Tibial nerve (tissue), 4 donors: ENCODE results near the gene ACSL1. TPM values are rescaled to one million over a fixed set of nuclear protein-coding genes. Genes with fewer than 3 reads are reported as not detected.
A peak's percentile ranks its signal among the peaks of the same experiment; 100 is the strongest.

Source experiments
- DNase-seq, 2 donors: peaks; one replicate each; pipeline ENCODE4 v3.0.0-alpha.2; 2019; ENCODE audit warnings: low spot score in 2 of 2
- H3K27ac ChIP-seq, 4 donors: fragments of 200-600 bp; sonication (generic) in 3 of 4; one replicate each; pipeline ENCODE4 v1.5.1; 2017 to 2019; ENCODE audit warnings: mild to moderate bottlenecking in 1 of 4
- H3K27me3 ChIP-seq, 2 donors: fragments of 200-600 bp; sonication (generic) in 1 of 2; one replicate each; pipeline versions ENCODE4 v1.5.1 to v1.6.0; 2017 to 2019
- H3K36me3 ChIP-seq, 3 donors: fragments of 200-600 bp; sonication (generic); one replicate each; pipeline ENCODE4 v1.5.1; 2018 to 2019
- H3K4me1 ChIP-seq, 4 donors: fragments of 200-600 bp; sonication (generic) in 3 of 4; one replicate each; pipeline ENCODE4 v1.5.1; 2017 to 2019
- H3K4me3 ChIP-seq, 4 donors: fragments of 200-600 bp; sonication (generic) in 3 of 4; one replicate each; pipeline ENCODE4 v1.5.1; 2017 to 2019; ENCODE audit warnings: mild to moderate bottlenecking in 1 of 4, moderate library complexity in 1 of 4
- H3K9me3 ChIP-seq, 4 donors: fragments of 200-600 bp; sonication (generic) in 3 of 4; one replicate each; pipeline ENCODE4 v1.5.1; 2017 to 2019
- EP300 ChIP-seq, 2 donors: sonication (generic); formaldehyde crosslinking; IDR thresholded peaks; one replicate each; pipeline ENCODE4 v1.6.1; 2017; ENCODE audit warnings: antibody characterized with exemption in 2 of 2, mild to moderate bottlenecking in 1 of 2
- POLR2A ChIP-seq, 2 donors: fragments of 450-650 bp; IDR thresholded peaks; one replicate each; pipeline ENCODE4 v1.6.1; 2017; ENCODE audit warnings: antibody characterized with exemption in 2 of 2, mild to moderate bottlenecking in 2 of 2, moderate library complexity in 2 of 2
- WGBS, 2 donors: methylation state at CpG; one replicate each; pipeline ENCODE4 v1.1.5; 2018; 5-methylcytosine and 5-hydroxymethylcytosine counted together
- total RNA-seq, 4 donors: library from RNA; depleted of rRNA; stranded (reverse); fragments of >200 nt; gene quantifications; one replicate each; pipeline ENCODE4 v1.1.0, GENCODE V29; 2016
- TF ChIP-seq, protein P1 (sequence below), 5 experiments: fragments of 200-600 bp in 3 of 5; fragments of 450-650 bp in 2 of 5; sonication (generic) in 3 of 5; IDR thresholded peaks; one replicate each; pipeline ENCODE4 v1.5.1; 2016 to 2019; ENCODE audit warnings: antibody characterized with exemption in 5 of 5, mild to moderate bottlenecking in 3 of 5, moderate library complexity in 2 of 5

ACSL1 gene
- total RNA-seq, 4 donors from 2014 or later, result 112 to 384 (median 211) TPM

DNA sequence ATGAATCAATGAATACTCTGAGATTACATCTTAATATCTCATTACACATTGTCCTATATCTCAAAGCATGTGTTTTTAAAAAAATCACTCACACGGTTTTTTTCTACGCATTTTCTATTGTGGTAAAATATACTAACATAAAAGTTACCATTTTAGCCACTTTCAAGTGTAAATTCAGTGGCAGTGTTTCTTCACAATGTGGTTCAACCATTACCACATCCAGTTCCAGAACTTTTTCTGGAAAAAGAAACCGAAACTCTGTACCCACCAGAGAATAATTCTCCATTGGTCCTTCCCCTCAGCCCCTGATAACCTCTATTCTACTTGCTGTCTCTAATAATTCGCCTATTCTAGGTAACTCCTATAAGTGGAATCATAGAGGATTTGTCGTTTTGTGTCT, 35.3 kb upstream of the ACSL1 start:
- Histone ChIP-seq H3K27ac (no peak overlapping the region), H3K4me1 (no peaks in the 10 kb centered on the region), H3K27me3 (no peaks in the 10 kb centered on the region), H3K4me3 (no peak overlapping the region), H3K9me3 (no peaks in the 10 kb centered on the region), H3K36me3 (no peaks in the 10 kb centered on the region)
- TF ChIP-seq EP300 (IDR thresholded peaks at IDR 0.05), result no peak
- TF ChIP-seq POLR2A (IDR thresholded peaks at IDR 0.05), result no peak
- TF ChIP-seq, protein P1, sequence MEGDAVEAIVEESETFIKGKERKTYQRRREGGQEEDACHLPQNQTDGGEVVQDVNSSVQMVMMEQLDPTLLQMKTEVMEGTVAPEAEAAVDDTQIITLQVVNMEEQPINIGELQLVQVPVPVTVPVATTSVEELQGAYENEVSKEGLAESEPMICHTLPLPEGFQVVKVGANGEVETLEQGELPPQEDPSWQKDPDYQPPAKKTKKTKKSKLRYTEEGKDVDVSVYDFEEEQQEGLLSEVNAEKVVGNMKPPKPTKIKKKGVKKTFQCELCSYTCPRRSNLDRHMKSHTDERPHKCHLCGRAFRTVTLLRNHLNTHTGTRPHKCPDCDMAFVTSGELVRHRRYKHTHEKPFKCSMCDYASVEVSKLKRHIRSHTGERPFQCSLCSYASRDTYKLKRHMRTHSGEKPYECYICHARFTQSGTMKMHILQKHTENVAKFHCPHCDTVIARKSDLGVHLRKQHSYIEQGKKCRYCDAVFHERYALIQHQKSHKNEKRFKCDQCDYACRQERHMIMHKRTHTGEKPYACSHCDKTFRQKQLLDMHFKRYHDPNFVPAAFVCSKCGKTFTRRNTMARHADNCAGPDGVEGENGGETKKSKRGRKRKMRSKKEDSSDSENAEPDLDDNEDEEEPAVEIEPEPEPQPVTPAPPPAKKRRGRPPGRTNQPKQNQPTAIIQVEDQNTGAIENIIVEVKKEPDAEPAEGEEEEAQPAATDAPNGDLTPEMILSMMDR (IDR thresholded peaks at IDR 0.05), result no peak
- 82 to 87% methylated on average over 5 of the region's 5 CpGs for WGBS, 2 donors
- DNase-seq, result no peak

DNA sequence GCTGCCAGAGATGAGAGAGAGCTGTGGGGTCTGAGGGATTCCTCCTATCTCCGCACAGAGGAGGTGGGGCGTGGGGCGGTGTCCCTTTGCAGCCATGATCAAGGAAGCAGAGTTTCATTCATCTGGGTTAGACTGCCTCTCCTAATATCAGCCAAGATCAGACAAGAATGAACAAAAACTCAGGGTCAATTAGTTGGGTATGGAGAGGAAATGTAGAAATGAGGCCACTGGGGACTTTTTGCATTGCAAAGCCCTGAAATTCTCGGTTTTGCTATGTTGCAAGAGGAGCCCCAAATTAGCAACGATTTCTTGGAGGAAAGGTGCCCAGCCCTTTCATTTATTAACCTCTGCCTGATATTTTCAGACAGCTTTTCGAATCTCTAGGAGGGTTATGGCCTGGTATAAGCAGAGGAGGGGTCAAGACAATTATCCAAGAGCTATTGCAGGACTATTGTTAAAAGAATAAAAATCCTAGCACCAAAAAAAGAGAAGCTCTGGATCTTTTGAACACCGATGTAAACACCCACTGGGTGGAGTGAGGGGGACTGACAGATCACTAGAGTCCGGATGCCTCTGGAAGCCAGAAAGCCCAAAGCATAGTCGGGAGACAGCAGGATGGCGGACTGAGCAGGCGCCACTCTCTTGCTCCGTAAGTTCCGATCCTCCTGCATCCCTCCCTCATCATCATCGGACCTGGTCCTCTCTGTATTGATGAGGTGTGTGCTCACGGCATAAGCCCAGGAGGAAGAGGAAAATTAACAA, 34.4 kb upstream of the ACSL1 start:
- no peak overlapping the region for H3K27ac ChIP-seq
- no peak for DNase-seq
- no peaks in the 10 kb centered on the region for H3K27me3 ChIP-seq
- H3K36me3 ChIP-seq, result no peaks in the 10 kb centered on the region
- WGBS, 2 donors, result 78% methylated on average over 15 of the region's 15 CpGs
- H3K4me1 ChIP-seq, result no peaks in the 10 kb centered on the region
- TF ChIP-seq POLR2A (IDR thresholded peaks at IDR 0.05), result no peak
- peak in 1 of 2 donors; percentile 51 for TF ChIP-seq EP300 (IDR thresholded peaks at IDR 0.05)
- TF ChIP-seq, protein P1 (IDR thresholded peaks at IDR 0.05), result no peak
- H3K9me3 ChIP-seq, result no peaks in the 10 kb centered on the region
- no peak overlapping the region for H3K4me3 ChIP-seq

DNA sequence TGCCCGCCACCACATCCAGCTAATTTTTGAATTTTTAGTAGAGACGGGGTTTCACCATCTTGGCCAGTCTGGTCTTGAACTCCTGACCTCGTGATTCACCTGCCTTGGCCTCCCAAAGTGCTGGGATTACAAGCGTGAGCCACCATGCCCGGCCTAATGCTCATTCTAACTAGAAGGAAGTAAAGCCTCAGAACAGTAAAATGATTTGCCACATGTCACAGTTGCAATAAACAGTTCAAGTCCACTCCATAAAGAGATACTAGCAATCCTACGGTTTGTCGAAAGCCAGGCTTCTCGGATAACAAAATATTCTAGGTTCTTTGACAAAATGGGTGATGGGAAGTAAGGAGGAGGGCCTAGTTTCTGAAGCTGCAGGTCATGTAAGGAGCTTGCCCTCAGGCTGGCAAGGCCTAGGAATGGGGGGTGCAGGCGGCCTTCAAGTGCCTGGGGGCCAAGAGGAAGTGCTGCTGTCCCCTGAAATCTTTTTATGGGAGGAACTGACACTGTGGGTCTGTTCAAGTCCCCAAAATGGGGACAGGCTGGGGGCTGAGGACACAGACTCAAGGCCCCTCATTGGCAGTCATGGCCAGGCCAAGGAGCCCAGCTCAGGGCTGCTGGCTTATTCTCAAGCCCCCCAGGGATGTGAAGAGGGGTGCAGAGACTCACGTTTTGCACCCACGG, 31.8 kb upstream of the ACSL1 start:
- no peak overlapping the region for H3K27ac ChIP-seq
- no peaks in the 10 kb centered on the region for H3K9me3 ChIP-seq
- H3K4me1 ChIP-seq, result no peaks in the 10 kb centered on the region
- no peaks in the 10 kb centered on the region for H3K36me3 ChIP-seq
- H3K4me3 ChIP-seq, result no peak overlapping the region
- TF ChIP-seq EP300 (IDR thresholded peaks at IDR 0.05), result no peak
- TF ChIP-seq POLR2A (IDR thresholded peaks at IDR 0.05), result no peak
- TF ChIP-seq, protein P1 (IDR thresholded peaks at IDR 0.05), result no peak
- H3K27me3 ChIP-seq, result no peaks in the 10 kb centered on the region
- 78 to 82% methylated on average over 11 of the region's 11 CpGs for WGBS, 2 donors
- no peak for DNase-seq

DNA sequence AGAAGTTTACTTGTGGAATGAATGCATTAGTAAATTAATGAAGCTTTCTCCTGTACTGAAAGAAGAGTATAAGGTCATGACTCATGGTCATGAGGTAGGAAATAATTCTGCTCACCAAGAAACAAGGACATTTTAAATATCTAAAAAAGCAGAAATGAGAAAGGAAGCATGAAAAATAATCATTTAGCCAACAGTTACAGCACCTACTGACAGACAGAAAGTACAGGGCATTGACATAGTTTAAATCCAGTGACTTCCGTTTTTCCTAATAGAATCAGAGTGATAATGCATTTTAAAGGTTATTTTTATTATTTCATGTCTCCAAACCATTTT, 30.5 kb upstream of the ACSL1 start:
- no peaks in the 10 kb centered on the region for H3K4me1 ChIP-seq
- no peaks in the 10 kb centered on the region for H3K36me3 ChIP-seq
- TF ChIP-seq, protein P1 (IDR thresholded peaks at IDR 0.05), result no peak
- peak; percentile 77 to 81 for TF ChIP-seq EP300 (IDR thresholded peaks at IDR 0.05)
- H3K27ac ChIP-seq, result peak overlapping the region in 1 of 4 donors; percentile 24
- 72 to 85% methylated on average over 1 of the region's 1 CpG for WGBS, 2 donors
- no peak for DNase-seq
- no peak overlapping the region for H3K4me3 ChIP-seq
- H3K27me3 ChIP-seq, result no peaks in the 10 kb centered on the region
- no peaks in the 10 kb centered on the region for H3K9me3 ChIP-seq

DNA sequence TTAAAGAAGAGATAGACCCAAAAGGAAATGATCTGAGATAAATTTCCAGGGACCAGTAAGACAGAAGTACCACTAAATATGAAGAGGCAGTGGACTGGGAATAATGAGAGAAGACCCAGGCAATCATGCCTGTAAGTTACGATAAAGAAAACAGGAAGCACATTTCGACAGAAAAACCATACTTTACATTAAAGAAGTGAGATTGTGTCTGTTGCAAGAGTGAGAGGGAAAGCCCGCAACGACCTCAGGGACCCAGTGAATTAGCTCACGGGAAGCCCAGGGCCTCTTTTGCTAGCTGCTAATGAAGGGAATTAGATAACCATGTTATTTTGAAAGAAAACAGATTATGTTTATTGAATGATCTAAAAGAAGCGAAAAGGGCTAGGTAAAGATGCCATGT, 28.9 kb upstream of the ACSL1 start:
- Histone ChIP-seq H3K4me3 (no peak overlapping the region), H3K27me3 (no peaks in the 10 kb centered on the region), H3K36me3 (no peaks in the 10 kb centered on the region), H3K27ac (peak overlapping the region in 2 of 4 donors; percentile 15 to 60), H3K4me1 (no peaks in the 10 kb centered on the region), H3K9me3 (no peaks in the 10 kb centered on the region)
- TF ChIP-seq EP300 (IDR thresholded peaks at IDR 0.05) (peak in 1 of 2 donors; percentile 59), POLR2A (IDR thresholded peaks at IDR 0.05) (no peak)
- peak in 1 of 2 donors; percentile 12 for DNase-seq
- 50 to 53% methylated on average over 6 of the region's 6 CpGs for WGBS, 2 donors
